Subcutaneous abdominal adipose tissue (tissue), 5 donors: ENCODE data around the gene MSH3.

Experiments used
- H3K27ac ChIP-seq: one replicate; pipeline ENCODE4 v1.7.0; 2013; ENCODE audit warnings: low read depth, mild to moderate bottlenecking, inconsistent platforms, low read length, moderate library complexity
- H3K27me3 ChIP-seq, 5 donors: one replicate each; pipeline ENCODE4 v1.7.0; 2013; ENCODE audit warnings: low read length in 5 of 5, inconsistent platforms in 1 of 5; ENCODE audit not compliant: control insufficient read depth in 5 of 5, insufficient read depth in 4 of 5
- H3K36me3 ChIP-seq, 5 donors: one replicate each; pipeline ENCODE4 v1.7.0; 2013; ENCODE audit warnings: low read length in 5 of 5; ENCODE audit not compliant: control insufficient read depth in 5 of 5, insufficient read depth in 5 of 5
- H3K4me1 ChIP-seq, 5 donors: one replicate each; pipeline ENCODE4 v1.7.0; 2013; ENCODE audit warnings: low read length in 5 of 5, mild to moderate bottlenecking in 3 of 5, moderate library complexity in 1 of 5; ENCODE audit not compliant: control insufficient read depth in 5 of 5, insufficient read depth in 5 of 5
- H3K4me3 ChIP-seq, 5 donors: one replicate each; pipeline ENCODE4 v1.7.0; 2013; ENCODE audit warnings: low read length in 5 of 5, low read depth in 1 of 5
- H3K9ac ChIP-seq, 5 donors: one replicate each; pipeline ENCODE4 v1.7.0; 2013; ENCODE audit warnings: low read length in 5 of 5, mild to moderate bottlenecking in 4 of 5, moderate library complexity in 3 of 5
- H3K9me3 ChIP-seq, 5 donors: one replicate each; pipeline ENCODE4 v1.7.0; 2013; ENCODE audit warnings: low read length in 5 of 5; ENCODE audit not compliant: control insufficient read depth in 5 of 5
- donor health status: healthy.
- donor health status: healthy.
- donor health status: healthy.
- donor health status: healthy.
- donor health status: healthy.

The MSH3 gene

GRCh38 chr5:80713631-80714030 is 59.2 kb downstream of the MSH3 start:
- H3K9ac ChIP-seq = no peak overlapping the region
- H3K4me3 ChIP-seq = no peak overlapping the region
- peaks cover 6 to 26% (median 23%) of the 10 kb centered on the region in 5 donors for H3K36me3 ChIP-seq
- no peaks in the 10 kb centered on the region for H3K27me3 ChIP-seq
- H3K4me1 ChIP-seq = peaks cover 0 to 8% (median 3%) of the 10 kb centered on the region in 5 donors
- no peak overlapping the region for H3K27ac ChIP-seq
- H3K9me3 ChIP-seq = no peaks in the 10 kb centered on the region

GRCh38 chr5:80714570-80715298 is 60.3 kb downstream of the MSH3 start:
- Histone ChIP-seq H3K27me3 (no peaks in the 10 kb centered on the region), H3K4me1 (peaks cover 0 to 8% (median 3%) of the 10 kb centered on the region in 5 donors), H3K9ac (no peak overlapping the region), H3K36me3 (peaks cover 7 to 23% (median 19%) of the 10 kb centered on the region in 5 donors), H3K27ac (no peak overlapping the region), H3K4me3 (no peak overlapping the region), H3K9me3 (peaks cover 0 to 3% (median 0%) of the 10 kb centered on the region in 5 donors)

- Histone ChIP-seq H3K4me3 (no peak overlapping the region), H3K9me3 (peaks cover 0 to 9% (median 4%) of the 10 kb centered on the region in 5 donors), H3K27me3 (no peaks in the 10 kb centered on the region), H3K4me1 (peaks cover 0 to 8% (median 3%) of the 10 kb centered on the region in 5 donors), H3K36me3 (peaks cover 5 to 20% (median 14%) of the 10 kb centered on the region in 5 donors), H3K9ac (no peak overlapping the region), H3K27ac (no peak overlapping the region)
These were observed 61.4 kb downstream of the MSH3 start for GRCh38 chr5:80715887-80716286.

GRCh38 chr5:80720181-80720580 is 65.7 kb downstream of the MSH3 start:
- no peak overlapping the region for H3K9ac ChIP-seq

GRCh38 chr5:80722916-80723315 is 68.5 kb downstream of the MSH3 start:
- no peaks in the 10 kb centered on the region for H3K27me3 ChIP-seq
- no peak overlapping the region for H3K4me3 ChIP-seq
- H3K27ac ChIP-seq = no peak overlapping the region
- H3K9ac ChIP-seq = no peak overlapping the region
- H3K9me3 ChIP-seq = peaks cover 0 to 9% (median 4%) of the 10 kb centered on the region in 5 donors
- peaks cover 16 to 34% (median 23%) of the 10 kb centered on the region in 5 donors for H3K36me3 ChIP-seq
- H3K4me1 ChIP-seq = no peaks in the 10 kb centered on the region

More at GRCh38 chr5:80720181-80720580, 65.7 kb downstream of the MSH3 start:
- Histone ChIP-seq H3K27me3 (no peaks in the 10 kb centered on the region), H3K4me3 (no peak overlapping the region), H3K4me1 (peaks cover 0 to 8% (median 3%) of the 10 kb centered on the region in 5 donors), H3K36me3 (peaks cover 3 to 15% (median 7%) of the 10 kb centered on the region in 5 donors), H3K27ac (no peak overlapping the region), H3K9me3 (peaks cover 0 to 9% (median 4%) of the 10 kb centered on the region in 5 donors)

GRCh38 chr5:80725446-80725845 is 71.0 kb downstream of the MSH3 start:
- H3K9ac ChIP-seq = no peak overlapping the region
- H3K27me3 ChIP-seq = no peaks in the 10 kb centered on the region
- no peaks in the 10 kb centered on the region for H3K4me1 ChIP-seq
- H3K9me3 ChIP-seq = no peaks in the 10 kb centered on the region
- H3K4me3 ChIP-seq = no peak overlapping the region
- H3K27ac ChIP-seq = no peak overlapping the region
- peaks cover 16 to 41% (median 28%) of the 10 kb centered on the region in 5 donors for H3K36me3 ChIP-seq

GRCh38 chr5:80736730-80737129 is 82.3 kb downstream of the MSH3 start:
- Histone ChIP-seq H3K27me3 (no peaks in the 10 kb centered on the region), H3K4me3 (no peak overlapping the region), H3K27ac (no peak overlapping the region), H3K9ac (no peak overlapping the region), H3K9me3 (no peaks in the 10 kb centered on the region), H3K4me1 (no peaks in the 10 kb centered on the region), H3K36me3 (peaks cover 0 to 30% (median 4%) of the 10 kb centered on the region in 5 donors)

- H3K9me3 ChIP-seq = no peaks in the 10 kb centered on the region
- H3K27ac ChIP-seq = no peak overlapping the region
- peaks cover 3 to 22% (median 13%) of the 10 kb centered on the region in 5 donors for H3K36me3 ChIP-seq
- H3K4me1 ChIP-seq = no peaks in the 10 kb centered on the region
- H3K27me3 ChIP-seq = no peaks in the 10 kb centered on the region
- H3K9ac ChIP-seq = no peak overlapping the region
- H3K4me3 ChIP-seq = no peak overlapping the region
These were observed 84.0 kb downstream of the MSH3 start for GRCh38 chr5:80738466-80738865.

- H3K36me3 ChIP-seq = peaks cover 3 to 19% (median 12%) of the 10 kb centered on the region in 5 donors
- no peak overlapping the region for H3K27ac ChIP-seq
- H3K4me3 ChIP-seq = no peak overlapping the region
- H3K4me1 ChIP-seq = no peaks in the 10 kb centered on the region
- no peaks in the 10 kb centered on the region for H3K9me3 ChIP-seq
- H3K9ac ChIP-seq = no peak overlapping the region
- no peaks in the 10 kb centered on the region for H3K27me3 ChIP-seq
These were observed 84.6 kb downstream of the MSH3 start for GRCh38 chr5:80739057-80739456.

- no peaks in the 10 kb centered on the region for H3K9me3 ChIP-seq
- H3K27ac ChIP-seq = no peak overlapping the region
These were observed 85.0 kb downstream of the MSH3 start for GRCh38 chr5:80739496-80739895.

More at GRCh38 chr5:80739496-80739895, 85.0 kb downstream of the MSH3 start:
- Histone ChIP-seq H3K4me1 (no peaks in the 10 kb centered on the region), H3K27me3 (no peaks in the 10 kb centered on the region), H3K36me3 (peaks cover 3 to 21% (median 12%) of the 10 kb centered on the region in 5 donors), H3K4me3 (no peak overlapping the region), H3K9ac (no peak overlapping the region)
